ENCODE data around the gene OR5T2.
"Not testable (repeated sequence)": the region's sequence is repeated elsewhere in the genome, so short reads cannot be mapped to it uniquely, and the experiment has no call there.

The OR5T2 gene

GRCh38 chr11:56234155-56234554 is at the start of gene OR5T2:
OR5T2 (minus strand) TSS chr11:56234255; CDS start chr11:56233062, 1,193 bp downstream.
- no peak for FAIRE-seq
- no peak for TF ChIP-seq CTCF (IDR thresholded peaks at IDR 0.05; ENCODE audit: insufficient read depth, missing control alignments)

GRCh38 chr11:56273854-56274253 is 39.8 kb upstream of the OR5T2 start, which contains the start of gene OR5T1:
OR5T1 (plus strand) TSS chr11:56274154; CDS start chr11:56275639, 1,485 bp downstream.
- FAIRE-seq (no peak), DNase-seq (ENCODE audit: insufficient read length, low spot score) (no peak)
- no peak for TF ChIP-seq CTCF (IDR thresholded peaks at IDR 0.05; ENCODE audit: insufficient read depth, missing control alignments)

More at GRCh38 chr11:56234155-56234554, at the start of gene OR5T2:
- DNase-seq (ENCODE audit: insufficient read length, low spot score): no peak

- DNase-seq (ENCODE audit: insufficient read length, low spot score): no peak
- no peak for FAIRE-seq
- no peak for TF ChIP-seq CTCF (IDR thresholded peaks at IDR 0.05; ENCODE audit: insufficient read depth, missing control alignments)
These were observed 37.0 kb upstream of the OR5T2 start for GRCh38 chr11:56271092-56271491.

- no peak for TF ChIP-seq CTCF (IDR thresholded peaks at IDR 0.05; ENCODE audit: insufficient read depth, missing control alignments)
- no peak for FAIRE-seq
- no peak for DNase-seq (ENCODE audit: insufficient read length, low spot score)
These were observed 17.9 kb upstream of the OR5T2 start, which contains the start of gene OR5T3 for GRCh38 chr11:56251954-56252353. OR5T3 (plus strand) TSS chr11:56252254; CDS start chr11:56252254, 0 bp downstream.

GRCh38 chr11:56219735-56220134 is 14.3 kb downstream of the OR5T2 start:
- DNase-seq (ENCODE audit: insufficient read length, low spot score); FAIRE-seq: not testable (repeated sequence)

GRCh38 chr11:56214537-56214936 is 19.5 kb downstream of the OR5T2 start:
- no peak for FAIRE-seq
- no peak for TF ChIP-seq CTCF (IDR thresholded peaks at IDR 0.05; ENCODE audit: insufficient read depth, missing control alignments)
- no peak for DNase-seq (ENCODE audit: insufficient read length, low spot score)

- TF ChIP-seq CTCF (IDR thresholded peaks at IDR 0.05; ENCODE audit: insufficient read depth, missing control alignments): no peak
- DNase-seq (ENCODE audit: insufficient read length, low spot score) (no peak), FAIRE-seq (no peak)
These were observed 26.3 kb downstream of the OR5T2 start for GRCh38 chr11:56207790-56208189.

GRCh38 chr11:56197367-56197766 is 36.7 kb downstream of the OR5T2 start:
- FAIRE-seq (no peak), DNase-seq (ENCODE audit: insufficient read length, low spot score) (no peak)
- TF ChIP-seq CTCF (IDR thresholded peaks at IDR 0.05; ENCODE audit: insufficient read depth, missing control alignments): no peak
